Mononuclear cell (primary cell): ENCODE data around the gene CCNG2. TPM values are rescaled to one million over a fixed set of nuclear protein-coding genes. Genes with fewer than 3 reads are reported as not detected.

ENCODE experiments used
- H3K27me3 ChIP-seq: 2 replicates; pipeline ENCODE4 v1.6.0; 2011; ENCODE audit warnings: low read length, control low read depth; ENCODE audit not compliant: insufficient read depth
- H3K4me1 ChIP-seq: 2 replicates; pipeline ENCODE4 v1.5.1; 2011; ENCODE audit warnings: mild to moderate bottlenecking, low read length, control low read depth; ENCODE audit not compliant: insufficient read depth
- H3K4me3 ChIP-seq: 2 replicates; pipeline ENCODE4 v1.5.1; 2011; ENCODE audit warnings: mild to moderate bottlenecking, low read length, moderate library complexity
- H3K9me3 ChIP-seq: 2 replicates; pipeline ENCODE4 v1.5.1; 2011; ENCODE audit warnings: low read depth, mild to moderate bottlenecking, control low read depth, low read length
- total RNA-seq: library from RNA; depleted of rRNA; stranded (reverse); fragments of >200 nt; gene quantifications from one replicate; pipeline ENCODE4 v1.2.3, GENCODE V29; 2012

CCNG2 gene
- total RNA-seq, 1 donor, result 48.9 TPM

DNA sequence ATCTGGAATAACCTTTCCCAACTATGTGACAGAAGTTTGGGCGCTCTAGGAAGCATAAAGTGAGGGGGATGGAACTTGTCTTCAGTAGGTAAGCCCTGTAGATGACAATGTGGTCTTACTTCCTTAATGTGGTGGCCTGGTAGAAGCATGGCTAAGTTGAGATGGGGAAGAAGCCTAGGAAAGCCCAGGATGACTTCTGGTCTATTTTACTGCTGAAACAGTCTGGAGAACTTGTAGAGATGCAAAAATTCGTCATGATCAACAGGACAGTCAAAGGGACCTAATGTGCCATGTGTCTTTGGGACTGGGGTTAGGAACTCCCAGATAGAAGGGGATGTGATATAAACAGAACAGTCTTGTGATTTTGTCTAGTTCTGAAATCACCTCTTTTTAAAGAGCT, 40.8 kb downstream of the CCNG2 start:
- no peak overlapping the region for H3K4me3 ChIP-seq
- no peaks in the 10 kb centered on the region for H3K27me3 ChIP-seq

DNA sequence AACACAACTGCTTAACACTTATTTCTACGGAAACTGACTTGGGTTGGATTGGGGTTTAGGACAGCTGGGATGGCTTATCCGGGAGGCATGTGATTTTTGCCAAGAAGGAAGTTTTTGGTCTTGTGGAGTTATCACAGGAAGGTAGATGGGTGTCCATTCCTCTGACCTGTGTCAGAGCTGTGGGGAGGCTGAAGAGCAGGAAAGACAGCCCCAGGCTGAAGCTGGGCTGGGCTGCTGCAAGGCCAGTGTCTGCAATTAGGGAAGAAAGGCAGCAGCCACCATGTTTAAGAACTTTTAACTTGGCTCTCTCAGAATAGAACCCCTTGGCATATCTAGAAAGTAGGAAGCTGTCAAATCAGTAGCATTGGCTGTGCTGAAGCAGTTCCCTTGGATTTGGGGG, 42.3 kb downstream of the CCNG2 start:
- H3K27me3 ChIP-seq, result no peaks in the 10 kb centered on the region
- H3K9me3 ChIP-seq, result no peaks in the 10 kb centered on the region
- no peak overlapping the region for H3K4me3 ChIP-seq
- peaks cover 29% of the 10 kb centered on the region for H3K4me1 ChIP-seq

More for the DNA sequence above, 40.8 kb downstream of the CCNG2 start:
- Histone ChIP-seq H3K9me3 (no peaks in the 10 kb centered on the region), H3K4me1 (peaks cover 37% of the 10 kb centered on the region)

DNA sequence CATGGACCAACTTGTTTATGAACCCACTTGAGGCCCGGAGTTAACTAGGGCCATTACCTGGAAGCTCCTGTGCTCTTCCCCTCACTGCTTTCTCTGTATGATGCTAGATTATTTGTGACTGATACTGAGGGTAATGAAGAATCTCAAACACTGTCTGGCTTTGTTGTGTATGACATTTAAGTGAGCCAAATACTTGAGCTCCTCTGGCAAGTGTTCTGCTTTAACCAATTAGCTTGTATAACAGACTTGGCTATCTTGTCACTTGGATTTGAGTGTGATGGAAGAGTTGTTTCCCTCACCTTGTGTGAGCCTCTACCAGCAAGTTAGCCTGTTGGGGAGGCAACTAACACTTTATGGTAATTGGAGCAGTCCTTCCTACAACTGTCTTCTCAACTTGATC, 42.7 kb downstream of the CCNG2 start:
- Histone ChIP-seq H3K27me3 (no peaks in the 10 kb centered on the region), H3K4me3 (no peak overlapping the region), H3K9me3 (no peaks in the 10 kb centered on the region), H3K4me1 (peaks cover 25% of the 10 kb centered on the region)

DNA sequence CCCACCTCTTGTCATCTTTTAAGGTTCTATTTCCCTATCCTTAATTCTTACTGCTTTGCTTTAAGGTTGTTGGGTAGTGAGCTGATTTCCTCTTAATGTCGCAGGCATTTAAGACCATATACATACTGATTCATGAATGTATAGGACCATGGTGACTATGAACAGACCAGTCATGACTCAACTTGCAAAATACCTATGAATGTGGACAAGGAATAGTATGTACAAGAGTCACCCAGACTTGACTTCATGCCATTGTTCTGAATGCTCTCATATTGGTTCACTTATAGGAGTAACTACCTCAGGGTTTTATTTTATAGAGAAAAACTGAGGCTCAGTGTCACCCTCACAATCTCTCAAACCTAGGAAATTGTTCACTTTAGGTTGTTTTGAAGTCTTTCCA, 44.3 kb downstream of the CCNG2 start:
- Histone ChIP-seq H3K9me3 (no peaks in the 10 kb centered on the region), H3K4me3 (no peak overlapping the region), H3K4me1 (peaks cover 18% of the 10 kb centered on the region), H3K27me3 (no peaks in the 10 kb centered on the region)

DNA sequence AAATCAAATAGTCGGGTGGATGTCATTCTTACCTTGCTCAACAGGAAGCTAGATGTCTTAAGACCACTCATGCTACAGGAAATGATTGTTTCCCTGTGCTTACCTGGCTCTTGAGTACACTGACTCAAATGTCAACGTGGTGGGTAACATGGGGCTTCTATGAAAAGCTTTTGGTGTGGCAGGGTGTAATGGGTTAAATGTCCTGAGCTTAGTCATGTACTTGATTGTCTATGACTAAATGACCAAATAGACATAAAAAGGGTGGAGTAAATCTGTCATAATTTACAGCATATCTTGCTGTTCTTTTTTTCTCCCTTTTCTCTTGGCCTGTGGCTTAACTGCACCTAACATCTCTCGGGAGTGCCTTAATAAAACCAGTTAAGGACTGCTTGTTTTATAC, 44.9 kb downstream of the CCNG2 start:
- Histone ChIP-seq H3K4me1 (peaks cover 13% of the 10 kb centered on the region), H3K9me3 (no peaks in the 10 kb centered on the region), H3K4me3 (no peak overlapping the region), H3K27me3 (no peaks in the 10 kb centered on the region)

DNA sequence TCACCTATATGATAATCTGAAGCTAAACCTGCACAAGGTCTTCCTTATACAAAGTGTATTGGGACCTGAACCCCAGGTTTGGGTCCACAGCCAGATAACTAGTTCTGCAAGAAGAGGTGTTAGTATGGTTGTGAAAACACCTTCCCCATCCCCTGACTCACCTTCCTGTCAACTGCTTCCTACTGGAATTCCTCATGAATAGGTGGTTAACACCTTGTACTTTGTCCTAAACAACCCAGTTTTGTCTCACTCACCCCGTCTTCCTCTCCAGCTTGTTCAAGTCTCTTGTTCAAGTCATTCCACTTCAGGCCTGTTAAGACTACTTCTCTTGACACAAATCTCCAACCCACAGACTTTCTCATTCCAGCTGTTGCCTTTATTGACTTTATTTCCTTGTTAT, 45.5 kb downstream of the CCNG2 start:
- Histone ChIP-seq H3K4me3 (no peak overlapping the region), H3K4me1 (peaks cover 7% of the 10 kb centered on the region), H3K27me3 (no peaks in the 10 kb centered on the region), H3K9me3 (no peaks in the 10 kb centered on the region)

DNA sequence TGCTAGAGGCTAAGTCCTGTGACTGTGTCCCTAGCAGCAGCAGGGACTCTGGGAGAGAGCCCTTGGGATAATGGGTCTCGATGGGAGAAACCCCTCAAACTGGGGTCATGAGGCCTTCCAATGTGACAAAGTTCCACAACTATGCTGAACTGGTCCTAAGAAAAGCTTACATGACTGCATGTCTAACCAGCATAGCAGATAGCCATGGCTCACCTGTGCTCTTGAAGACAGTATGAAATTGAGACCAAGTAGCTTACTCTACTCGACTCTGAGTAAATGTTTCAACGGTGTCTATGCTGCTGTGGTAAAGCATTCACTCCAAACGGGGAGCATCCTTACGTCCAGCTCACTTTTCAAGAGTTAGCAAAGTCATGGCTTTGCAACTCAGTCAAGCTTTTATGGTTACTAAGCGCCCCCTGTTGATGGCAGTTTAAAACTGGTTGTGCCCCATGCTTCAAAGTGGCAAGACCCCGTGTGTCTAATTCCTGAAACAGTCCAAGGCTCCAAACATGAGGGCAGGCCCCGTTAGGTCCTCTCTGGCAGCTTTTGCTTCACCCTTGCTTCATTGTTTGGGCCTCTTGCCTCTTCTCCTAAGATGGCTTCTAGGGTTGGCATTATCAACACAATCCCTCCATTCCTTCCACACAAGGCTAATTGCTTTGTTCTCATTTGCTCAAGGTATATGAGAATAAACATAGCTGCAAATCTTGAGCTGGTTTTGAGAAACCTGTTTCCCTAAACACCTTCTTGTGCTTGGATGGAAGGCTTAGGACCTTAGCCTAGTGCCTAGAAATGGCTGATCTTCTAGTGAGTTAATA, 46.6 kb downstream of the CCNG2 start:
- Histone ChIP-seq H3K27me3 (no peaks in the 10 kb centered on the region), H3K9me3 (no peaks in the 10 kb centered on the region), H3K4me1 (peaks cover 6% of the 10 kb centered on the region), H3K4me3 (no peak overlapping the region)

DNA sequence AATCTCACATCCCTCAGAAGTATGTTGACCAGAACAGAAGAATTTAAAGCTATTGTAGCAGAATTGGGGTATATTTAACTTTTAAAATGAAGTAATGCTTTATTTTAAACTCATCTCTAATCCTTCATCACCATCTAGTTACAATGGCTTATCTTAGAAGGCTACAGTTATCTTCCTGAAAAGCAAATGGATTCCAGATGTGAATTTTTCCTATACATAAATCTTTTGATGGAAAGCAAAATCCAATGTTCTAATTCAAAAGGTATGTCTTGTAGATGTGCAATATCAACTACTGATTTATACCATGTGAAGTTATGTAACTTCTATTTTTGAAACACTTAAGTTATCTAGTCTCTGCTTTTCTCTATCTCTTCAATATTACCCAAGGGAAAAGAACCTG, 47.6 kb downstream of the CCNG2 start:
- Histone ChIP-seq H3K4me3 (no peak overlapping the region), H3K4me1 (peaks cover 6% of the 10 kb centered on the region), H3K27me3 (no peaks in the 10 kb centered on the region), H3K9me3 (no peaks in the 10 kb centered on the region)

DNA sequence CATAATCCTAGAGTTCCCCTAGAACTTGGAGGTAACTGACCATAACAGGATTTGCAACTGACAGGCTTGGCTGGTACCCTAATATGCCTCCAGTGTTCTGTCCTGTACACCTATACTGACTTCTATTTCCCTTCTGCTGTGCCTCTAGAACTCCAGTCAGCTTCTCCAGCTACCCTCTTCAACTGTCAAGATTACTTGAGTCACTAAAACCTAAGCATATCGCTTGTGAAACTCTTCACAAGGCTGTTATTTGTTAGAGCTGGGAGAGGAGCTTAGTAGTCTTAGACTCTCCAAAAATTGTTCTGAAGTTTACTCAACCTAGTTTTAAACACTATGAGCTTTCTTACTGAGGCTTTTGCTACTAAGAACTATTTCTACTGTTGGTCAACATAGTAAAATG, 52.0 kb downstream of the CCNG2 start:
- Histone ChIP-seq H3K4me1 (no peaks in the 10 kb centered on the region), H3K9me3 (no peaks in the 10 kb centered on the region), H3K4me3 (no peak overlapping the region), H3K27me3 (no peaks in the 10 kb centered on the region)

DNA sequence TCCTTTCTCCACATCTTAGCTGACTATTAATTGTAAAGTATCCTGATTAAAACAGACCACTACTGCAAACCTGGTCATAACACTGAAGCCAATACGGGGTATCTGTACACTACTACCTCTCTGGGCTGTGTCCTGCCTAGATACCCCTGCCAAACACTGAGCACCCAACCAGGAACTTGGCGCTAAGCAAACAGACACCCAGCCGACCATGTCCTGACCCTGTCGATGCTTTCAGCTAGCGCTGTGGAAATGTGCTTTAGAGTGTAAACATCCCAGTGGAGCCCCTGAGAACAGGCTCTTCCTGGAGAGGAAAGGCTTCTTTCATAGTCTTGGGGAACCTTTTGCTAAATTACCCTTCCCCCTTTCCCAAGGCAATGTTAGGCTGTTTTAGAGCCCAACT, 52.9 kb downstream of the CCNG2 start:
- H3K27me3 ChIP-seq, result no peaks in the 10 kb centered on the region
- H3K4me3 ChIP-seq, result no peak overlapping the region
- H3K9me3 ChIP-seq, result no peaks in the 10 kb centered on the region
- no peaks in the 10 kb centered on the region for H3K4me1 ChIP-seq

DNA sequence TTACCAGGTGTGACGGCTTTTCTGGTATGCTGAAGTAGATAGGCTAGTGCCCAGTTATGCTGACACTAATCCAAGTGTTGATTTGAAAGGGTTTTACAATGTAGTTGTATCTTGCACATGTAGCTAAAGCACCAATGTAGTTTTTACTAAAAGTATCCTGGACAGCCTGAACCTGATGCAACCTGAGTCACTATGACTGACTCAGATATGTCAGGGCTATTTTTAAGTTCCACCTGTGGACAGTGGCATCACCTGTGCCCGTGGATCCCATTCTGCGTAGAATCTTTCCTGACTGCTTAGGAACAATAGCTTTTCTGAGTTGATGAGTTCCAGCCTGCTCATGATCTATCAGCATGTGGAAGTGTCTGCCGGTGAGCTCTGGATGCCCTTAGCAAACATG, 58.1 kb downstream of the CCNG2 start:
- H3K27me3 ChIP-seq, result no peaks in the 10 kb centered on the region
- no peak overlapping the region for H3K4me3 ChIP-seq
- H3K4me1 ChIP-seq, result no peaks in the 10 kb centered on the region
- no peaks in the 10 kb centered on the region for H3K9me3 ChIP-seq

DNA sequence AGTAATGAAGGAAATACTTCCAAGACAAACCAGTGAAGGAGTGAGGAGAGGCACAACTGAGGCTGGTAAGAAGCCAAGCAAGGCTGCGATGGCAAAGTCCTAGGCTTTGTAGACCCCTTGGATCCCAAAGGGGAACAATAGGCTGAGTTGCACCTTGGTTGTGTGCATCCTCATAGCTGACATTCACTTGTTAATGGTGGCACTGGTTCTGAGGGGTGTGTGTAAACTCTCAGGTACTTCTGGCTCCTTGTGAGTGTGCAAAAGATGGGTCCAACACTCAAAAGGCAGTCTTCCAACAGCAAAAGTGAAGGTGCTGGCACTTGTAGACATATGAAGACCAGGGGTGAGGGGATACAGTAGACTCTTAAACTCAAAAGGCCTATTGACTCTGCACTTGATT, 60.5 kb downstream of the CCNG2 start:
- H3K9me3 ChIP-seq, result no peaks in the 10 kb centered on the region
- H3K4me1 ChIP-seq, result no peaks in the 10 kb centered on the region
- H3K27me3 ChIP-seq, result no peaks in the 10 kb centered on the region
- H3K4me3 ChIP-seq, result no peak overlapping the region

DNA sequence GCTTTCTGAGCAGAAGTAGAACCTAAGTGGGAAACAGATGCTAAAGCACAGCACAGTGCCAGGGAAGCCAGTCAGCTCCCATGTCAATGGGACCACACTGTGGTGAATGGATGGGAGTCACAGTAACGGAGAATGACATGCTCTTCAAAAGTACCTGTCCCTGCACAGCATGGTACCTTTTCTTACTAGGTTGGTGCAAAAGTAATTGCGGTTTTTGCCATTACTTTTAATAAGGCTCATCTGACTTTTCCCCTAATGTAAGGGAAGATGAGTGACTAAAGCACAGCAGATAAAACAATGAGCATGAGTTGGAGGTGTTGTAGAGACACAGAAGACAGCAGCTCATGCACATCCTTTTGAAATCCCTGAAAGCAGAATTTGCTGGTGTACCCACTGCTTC, 62.3 kb downstream of the CCNG2 start:
- no peaks in the 10 kb centered on the region for H3K9me3 ChIP-seq
- no peaks in the 10 kb centered on the region for H3K4me1 ChIP-seq
- no peaks in the 10 kb centered on the region for H3K27me3 ChIP-seq
- H3K4me3 ChIP-seq, result no peak overlapping the region
